Activated B cell treated with CpG ODN at 0.5 μM for 24 hours (primary cell): ENCODE measurements around the gene ROR1. TPM values are rescaled to one million over a fixed set of nuclear protein-coding genes. Genes with fewer than 3 reads are reported as not detected.

Experiments
- ATAC-seq: fragments of 200-7000 bp; cut with Tn5 transposase; one replicate; pipeline ENCODE4 v1.10.0; 2021; ENCODE audit warnings: low read depth, mild to moderate bottlenecking, moderate library complexity
- CTCF ChIA-PET: fragments of 350-600 bp; sonication (Branson Sonifier 250); formaldehyde crosslinking; loops from one replicate; lab custom pipeline; 2021; ENCODE audit warnings: antibody characterized with exemption; lab: Charles Lee
- POLR2A ChIA-PET: fragments of 350-600 bp; sonication (Branson Sonifier 250); formaldehyde crosslinking; loops from one replicate; lab custom pipeline; 2021; ENCODE audit warnings: antibody characterized with exemption; lab: Charles Lee
- DNase-seq: peaks from one replicate; pipeline ENCODE4 v3.0.0; 2022
- H3K27ac Mint-ChIP-seq: one replicate; pipeline ENCODE4 v1.8.0; 2020; ENCODE audit warnings: mixed read lengths
- H3K27me3 Mint-ChIP-seq: one replicate; pipeline ENCODE4 v1.8.0; 2021; ENCODE audit warnings: mixed read lengths
- H3K36me3 Mint-ChIP-seq: one replicate; pipeline ENCODE4 v1.8.0; 2021; ENCODE audit warnings: low read depth, mixed read lengths
- H3K4me1 Mint-ChIP-seq: one replicate; pipeline ENCODE4 v1.8.0; 2021; ENCODE audit warnings: mixed read lengths
- H3K4me3 Mint-ChIP-seq: one replicate; pipeline ENCODE4 v1.8.0; 2020; ENCODE audit warnings: mild to moderate bottlenecking, mixed read lengths
- H3K9me3 Mint-ChIP-seq: one replicate; pipeline ENCODE4 v1.8.0; 2020; ENCODE audit warnings: mixed read lengths
- intact Hi-C: fragments of 100-400 bp; cut with micrococcal nuclease; formaldehyde crosslinking; loops from one replicate; pipeline ENCODE4 v1.15.1; 2024
- total RNA-seq: library from RNA; stranded (reverse); gene quantifications from 2 replicates; pipeline ENCODE4 v1.2.3, GENCODE V29; 2022
- TF ChIP-seq, protein P1 (sequence below): fragments of 200-600 bp; IDR thresholded peaks from one replicate; pipeline ENCODE4 v1.8.0; 2022; ENCODE audit warnings: antibody characterized with exemption, mild to moderate bottlenecking

The ROR1 gene
- total RNA-seq, 1 donor from 2014 or later = 2.2 TPM

DNA sequence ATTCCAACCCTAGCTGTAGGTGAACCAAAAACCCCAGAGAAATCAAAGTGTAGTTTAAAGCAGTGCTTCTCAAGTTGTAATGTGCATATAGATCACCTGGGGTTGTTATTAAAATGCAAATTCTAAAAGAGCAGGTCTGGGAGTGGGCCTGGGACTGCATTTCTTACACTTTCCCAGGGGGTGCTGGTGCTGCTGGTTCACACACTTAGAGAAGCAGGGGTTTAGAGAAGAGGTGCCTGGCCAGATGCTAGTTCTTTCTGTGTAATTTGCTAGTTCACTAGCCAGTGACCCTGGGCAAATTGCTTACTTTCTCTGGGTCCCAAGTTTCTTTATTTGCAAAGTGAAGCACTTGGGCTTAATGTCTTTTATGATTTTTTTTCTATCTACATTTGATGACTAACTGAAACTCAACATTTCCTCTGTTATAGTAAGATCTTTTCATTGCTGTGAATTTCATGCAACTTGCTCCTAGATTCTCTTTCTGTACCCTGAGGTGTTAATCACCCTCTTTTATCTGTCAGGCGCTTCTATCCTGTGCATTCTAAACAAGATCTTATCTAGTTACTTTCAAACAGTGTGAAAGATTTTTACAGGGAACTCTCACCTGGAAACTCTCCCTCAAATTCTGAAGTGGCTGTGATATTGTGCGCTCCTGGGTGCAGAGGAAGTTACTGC, 287.8 kb downstream of the ROR1 start:
- Mint-ChIP-seq H3K4me1 (no peaks in the 10 kb centered on the region), H3K27me3 (peaks cover 7% of the 10 kb centered on the region), H3K36me3 (no peaks in the 10 kb centered on the region), H3K4me3 (no peak overlapping the region), H3K27ac (no peak overlapping the region), H3K9me3 (peaks cover 6% of the 10 kb centered on the region)
- intact Hi-C loops = no loop called here
- ATAC-seq (no peak), DNase-seq (no peak)
- POLR2A ChIA-PET = no interaction called here
- CTCF ChIA-PET = no interaction called here
- TF ChIP-seq, protein P1, sequence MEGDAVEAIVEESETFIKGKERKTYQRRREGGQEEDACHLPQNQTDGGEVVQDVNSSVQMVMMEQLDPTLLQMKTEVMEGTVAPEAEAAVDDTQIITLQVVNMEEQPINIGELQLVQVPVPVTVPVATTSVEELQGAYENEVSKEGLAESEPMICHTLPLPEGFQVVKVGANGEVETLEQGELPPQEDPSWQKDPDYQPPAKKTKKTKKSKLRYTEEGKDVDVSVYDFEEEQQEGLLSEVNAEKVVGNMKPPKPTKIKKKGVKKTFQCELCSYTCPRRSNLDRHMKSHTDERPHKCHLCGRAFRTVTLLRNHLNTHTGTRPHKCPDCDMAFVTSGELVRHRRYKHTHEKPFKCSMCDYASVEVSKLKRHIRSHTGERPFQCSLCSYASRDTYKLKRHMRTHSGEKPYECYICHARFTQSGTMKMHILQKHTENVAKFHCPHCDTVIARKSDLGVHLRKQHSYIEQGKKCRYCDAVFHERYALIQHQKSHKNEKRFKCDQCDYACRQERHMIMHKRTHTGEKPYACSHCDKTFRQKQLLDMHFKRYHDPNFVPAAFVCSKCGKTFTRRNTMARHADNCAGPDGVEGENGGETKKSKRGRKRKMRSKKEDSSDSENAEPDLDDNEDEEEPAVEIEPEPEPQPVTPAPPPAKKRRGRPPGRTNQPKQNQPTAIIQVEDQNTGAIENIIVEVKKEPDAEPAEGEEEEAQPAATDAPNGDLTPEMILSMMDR = no peak

DNA sequence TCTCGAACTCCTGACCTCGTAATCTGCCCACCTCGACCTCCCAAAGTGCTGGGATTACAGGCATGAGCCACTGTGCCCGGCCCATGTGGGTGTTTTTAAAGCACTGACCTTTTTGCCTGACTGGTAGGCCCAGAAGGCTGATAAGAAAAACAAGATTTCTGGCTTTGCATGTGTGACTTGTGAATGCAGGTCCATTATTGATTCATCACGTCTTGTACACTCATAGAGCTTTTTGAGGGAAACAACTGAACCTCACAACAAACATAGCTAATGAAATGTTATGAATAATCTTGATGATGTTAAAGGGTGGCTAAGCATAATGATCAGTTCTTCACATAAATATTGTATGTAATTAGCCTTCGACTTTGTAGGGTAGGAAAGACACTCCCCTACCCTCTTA, 288.7 kb downstream of the ROR1 start:
- POLR2A ChIA-PET = no interaction called here
- Mint-ChIP-seq H3K27me3 (peaks cover 7% of the 10 kb centered on the region), H3K9me3 (peaks cover 6% of the 10 kb centered on the region), H3K36me3 (no peaks in the 10 kb centered on the region), H3K27ac (no peak overlapping the region), H3K4me1 (no peaks in the 10 kb centered on the region), H3K4me3 (no peak overlapping the region)
- CTCF ChIA-PET = no interaction called here
- intact Hi-C loops = no loop called here
- TF ChIP-seq, protein P1 = no peak
- no peak for ATAC-seq
- DNase-seq = no peak

DNA sequence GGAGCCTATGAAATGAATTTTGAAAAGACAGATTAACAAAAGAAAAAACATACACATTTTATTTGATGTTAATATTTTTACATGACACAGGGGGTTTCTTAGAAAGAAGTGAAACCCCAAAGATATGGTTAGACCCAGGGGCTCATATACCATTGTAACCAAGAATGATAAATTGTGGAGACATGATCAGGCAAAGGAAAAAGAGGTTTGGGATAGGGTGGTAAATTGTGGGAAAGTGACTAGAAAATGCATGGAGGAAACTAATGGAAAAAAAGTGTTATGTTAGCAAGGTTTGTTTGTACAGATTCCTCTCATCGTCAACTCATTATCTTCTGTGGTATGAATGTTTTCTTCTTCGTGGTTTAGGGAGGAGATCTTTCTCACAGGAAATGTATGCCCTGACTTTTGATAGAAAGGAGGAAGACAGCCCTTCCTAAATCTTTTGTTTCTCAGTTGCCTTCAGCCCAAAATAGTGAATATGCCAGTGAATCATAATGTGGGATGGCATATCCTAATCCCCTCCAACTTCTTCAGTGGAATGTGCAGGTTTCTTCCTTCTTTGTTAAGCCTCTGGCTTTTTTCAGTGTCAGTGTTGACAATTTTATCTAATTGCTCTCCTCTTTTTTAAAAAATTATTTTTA, 289.2 kb downstream of the ROR1 start:
- ATAC-seq = no peak
- CTCF ChIA-PET = no interaction called here
- H3K27me3 Mint-ChIP-seq = peaks cover 7% of the 10 kb centered on the region
- POLR2A ChIA-PET = no interaction called here
- intact Hi-C loops = no loop called here
- H3K36me3 Mint-ChIP-seq = no peaks in the 10 kb centered on the region
- H3K4me3 Mint-ChIP-seq = no peak overlapping the region
- TF ChIP-seq, protein P1 = no peak
- H3K4me1 Mint-ChIP-seq = no peaks in the 10 kb centered on the region
- H3K27ac Mint-ChIP-seq = no peak overlapping the region
- peaks cover 6% of the 10 kb centered on the region for H3K9me3 Mint-ChIP-seq
- no peak for DNase-seq

DNA sequence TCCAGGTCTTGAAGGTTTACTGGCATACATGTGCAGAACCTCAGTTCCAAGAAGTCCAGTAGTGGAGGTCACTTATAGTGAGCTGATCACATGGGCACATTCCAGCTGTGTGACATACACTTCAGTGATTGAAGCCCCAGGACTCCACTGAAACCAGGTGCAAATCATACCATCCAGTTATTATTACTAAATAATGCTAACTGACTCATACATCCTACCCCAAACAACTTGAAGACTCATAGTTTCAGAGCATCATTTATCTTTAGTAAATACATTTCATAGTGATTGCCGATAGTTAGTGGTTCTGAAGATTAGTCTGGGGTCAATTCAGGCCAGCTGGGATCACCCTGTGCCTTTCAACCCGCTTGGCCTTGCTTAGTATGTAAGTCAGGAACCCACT, 291.8 kb downstream of the ROR1 start:
- Mint-ChIP-seq H3K4me3 (no peak overlapping the region), H3K27ac (no peak overlapping the region), H3K4me1 (no peaks in the 10 kb centered on the region), H3K36me3 (no peaks in the 10 kb centered on the region), H3K9me3 (no peaks in the 10 kb centered on the region), H3K27me3 (peaks cover 2% of the 10 kb centered on the region)
- CTCF ChIA-PET = no interaction called here
- TF ChIP-seq, protein P1 = no peak
- no peak for DNase-seq
- POLR2A ChIA-PET = no interaction called here
- intact Hi-C loops = no loop called here
- no peak for ATAC-seq

DNA sequence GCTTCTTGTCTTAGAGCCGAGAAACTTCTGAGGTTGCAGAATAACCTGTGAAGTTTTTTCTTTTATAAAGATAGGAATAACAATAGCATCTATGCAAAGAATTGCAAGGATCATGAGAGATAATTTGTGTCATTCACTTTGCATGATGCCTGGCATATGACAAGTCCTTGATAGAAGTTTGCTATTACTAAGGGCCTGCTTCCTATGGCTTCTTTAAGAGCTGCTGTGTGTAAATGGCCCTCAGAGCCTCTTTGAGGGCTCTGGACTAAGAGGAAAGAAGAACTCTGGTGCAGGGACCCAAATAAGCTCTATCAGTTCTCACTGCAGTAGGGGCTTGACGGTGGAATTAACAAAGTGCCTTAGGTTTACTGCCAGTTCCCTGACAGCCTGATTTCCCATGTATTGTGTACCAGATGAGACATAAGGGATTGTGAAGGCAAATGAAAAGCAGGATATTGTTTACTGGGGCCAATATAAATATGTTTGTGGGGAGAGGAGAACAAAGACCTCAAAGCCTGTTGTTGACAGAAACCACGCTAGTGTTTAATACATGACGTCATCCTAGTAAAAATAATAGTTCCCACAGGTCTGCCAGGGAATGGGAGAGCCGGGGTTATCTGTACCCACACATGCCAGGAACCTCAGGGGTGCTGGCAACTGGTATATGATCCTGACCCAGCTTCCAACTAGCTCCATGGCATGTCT, 298.4 kb downstream of the ROR1 start:
- Mint-ChIP-seq H3K9me3 (no peaks in the 10 kb centered on the region), H3K27ac (no peak overlapping the region), H3K4me3 (no peak overlapping the region), H3K36me3 (no peaks in the 10 kb centered on the region), H3K4me1 (no peaks in the 10 kb centered on the region), H3K27me3 (no peaks in the 10 kb centered on the region)
- intact Hi-C loops = no loop called here
- TF ChIP-seq, protein P1 = no peak
- ATAC-seq (no peak), DNase-seq (no peak)
- ChIA-PET CTCF (no interaction called here), POLR2A (no interaction called here)
